Liver (tissue), 9 donors: ENCODE measurements around the gene COL20A1. TPM values are rescaled to one million over a fixed set of nuclear protein-coding genes. Genes with fewer than 3 reads are reported as not detected.

ENCODE experiments used
- DNase-seq: peaks from one replicate; pipeline ENCODE4 v3.0.0-alpha.2; 2017; ENCODE audit warnings: low spot score
- H3K27ac ChIP-seq, 2 donors: one replicate each; pipeline ENCODE4 v1.7.0; 2013; ENCODE audit warnings: inconsistent platforms in 2 of 2, low read length in 2 of 2, control low read depth in 1 of 2, low read depth in 1 of 2, mild to moderate bottlenecking in 1 of 2
- H3K27me3 ChIP-seq, 4 donors: one replicate each; pipeline versions ENCODE4 v1.6.1 to v1.7.0; 2013; ENCODE audit warnings: low read length in 3 of 4, inconsistent platforms in 1 of 4, mild to moderate bottlenecking in 1 of 4, moderate library complexity in 1 of 4; ENCODE audit not compliant: control insufficient read depth in 4 of 4, insufficient read depth in 4 of 4
- H3K36me3 ChIP-seq, 4 donors: one replicate each; pipeline versions ENCODE4 v1.6.1 to v1.7.0; 2013; ENCODE audit warnings: low read length in 3 of 4, mild to moderate bottlenecking in 3 of 4, low read depth in 1 of 4, moderate library complexity in 1 of 4; ENCODE audit not compliant: control insufficient read depth in 4 of 4, insufficient read depth in 3 of 4
- H3K4me1 ChIP-seq, 4 donors: one replicate each; pipeline versions ENCODE4 v1.6.1 to v1.7.0; 2013; ENCODE audit warnings: low read length in 3 of 4, mild to moderate bottlenecking in 3 of 4, moderate library complexity in 1 of 4; ENCODE audit not compliant: control insufficient read depth in 4 of 4, insufficient read depth in 4 of 4
- H3K4me3 ChIP-seq, 3 donors: one replicate each; pipeline versions ENCODE4 v1.6.1 to v1.7.0; 2013; ENCODE audit warnings: low read length in 3 of 3, control low read depth in 1 of 3, low read depth in 1 of 3, mild to moderate bottlenecking in 1 of 3
- H3K9ac ChIP-seq, 2 donors: one replicate each; pipeline ENCODE4 v1.7.0; 2013; ENCODE audit warnings: low read length in 2 of 2, mild to moderate bottlenecking in 2 of 2, moderate library complexity in 2 of 2, control low read depth in 1 of 2, low read depth in 1 of 2
- H3K9me3 ChIP-seq, 4 donors: one replicate each; pipeline versions ENCODE4 v1.6.1 to v1.7.0; 2013; ENCODE audit warnings: low read length in 3 of 4; ENCODE audit not compliant: control insufficient read depth in 4 of 4
- CTCF ChIP-seq: fragments of 150-350 bp; IDR thresholded peaks from 2 replicates; pipeline ENCODE4 v1.5.1; 2017; ENCODE audit warnings: improper control_type of control experiment, low read depth, low read length; ENCODE audit not compliant: missing input control
- EGR1 ChIP-seq, 2 donors: IDR thresholded peaks; 2 replicates each; pipeline ENCODE4 v1.6.1; 2016 to 2018; ENCODE audit warnings: antibody characterized with exemption in 2 of 2, low read depth in 2 of 2
- FOXA1 ChIP-seq: IDR thresholded peaks from 2 replicates; pipeline ENCODE4 v1.6.1; 2016; ENCODE audit warnings: antibody characterized with exemption
- FOXA2 ChIP-seq: IDR thresholded peaks from 2 replicates; pipeline ENCODE4 v1.6.1; 2016; ENCODE audit warnings: antibody characterized with exemption
- GABPA ChIP-seq, 2 donors: IDR thresholded peaks in 1 of 2; conservative IDR thresholded peaks in 1 of 2; 2 replicates each; pipeline ENCODE4 v1.6.1; 2016; ENCODE audit warnings: antibody characterized with exemption in 2 of 2, mild to moderate bottlenecking in 1 of 2, moderate library complexity in 1 of 2
- HNF4A ChIP-seq, 2 donors: conservative IDR thresholded peaks; 2 replicates each; pipeline ENCODE4 v1.6.1; 2016; ENCODE audit warnings: antibody characterized with exemption in 2 of 2, mild to moderate bottlenecking in 2 of 2
- HNF4G ChIP-seq: IDR thresholded peaks from 2 replicates; pipeline ENCODE4 v1.6.1; 2016; ENCODE audit warnings: antibody characterized with exemption
- JUND ChIP-seq, 2 donors: IDR thresholded peaks; 2 replicates each; pipeline ENCODE4 v1.6.1; 2016; ENCODE audit warnings: antibody characterized with exemption in 2 of 2
- NR2F2 ChIP-seq: IDR thresholded peaks from 2 replicates; pipeline ENCODE4 v1.6.1; 2016; ENCODE audit warnings: antibody characterized with exemption
- RAD21 ChIP-seq, 2 donors: IDR thresholded peaks; 2 replicates each; pipeline ENCODE4 v1.6.1; 2016; ENCODE audit warnings: antibody characterized with exemption in 2 of 2, mild to moderate bottlenecking in 2 of 2
- REST ChIP-seq: IDR thresholded peaks from 2 replicates; pipeline ENCODE4 v1.6.1; 2016; ENCODE audit warnings: antibody characterized with exemption, mild to moderate bottlenecking
- RXRA ChIP-seq, 2 donors: IDR thresholded peaks; 2 replicates each; pipeline ENCODE4 v1.6.1; 2017 to 2018; ENCODE audit warnings: antibody characterized with exemption in 2 of 2, mild to moderate bottlenecking in 1 of 2
- SP1 ChIP-seq: IDR thresholded peaks from 2 replicates; pipeline ENCODE4 v1.6.1; 2018; ENCODE audit warnings: antibody characterized with exemption, mild to moderate bottlenecking
- TAF1 ChIP-seq: conservative IDR thresholded peaks from 2 replicates; pipeline ENCODE4 v1.6.1; 2016; ENCODE audit warnings: antibody characterized with exemption, mild to moderate bottlenecking
- YY1 ChIP-seq: IDR thresholded peaks from 2 replicates; pipeline ENCODE4 v1.6.1; 2016; ENCODE audit warnings: antibody characterized with exemption, mild to moderate bottlenecking
- ZBTB33 ChIP-seq: IDR thresholded peaks from 2 replicates; pipeline ENCODE4 v1.6.1; 2016; ENCODE audit warnings: antibody characterized with exemption
- WGBS: extraction: QIAGEN DNeasy Blood & Tissue Kit; methylation state at CpG from one replicate; pipeline ENCODE4 v1.1.7; 2013; 5-methylcytosine and 5-hydroxymethylcytosine counted together
- polyA plus RNA-seq, 2 donors: library from polyadenylated mRNA; stranded (reverse) in 1 of 2; unstranded in 1 of 2; fragments of 200-250 nt in 1 of 2; fragments of >200 nt in 1 of 2; fragmentation: Nextera tagmentation in 1 of 2; extraction: Ambion mirVana in 1 of 2; gene quantifications; one replicate each; pipeline versions ENCODE4 v1.2.1 to v1.2.3, GENCODE V29; 2013 to 2015
- total RNA-seq, 2 donors: library from RNA; depleted of rRNA; stranded (reverse); fragments of >200 nt; gene quantifications; one replicate each; pipeline ENCODE4 v1.2.3, GENCODE V29; 2014
- TF ChIP-seq, protein P1 (sequence below): IDR thresholded peaks from 2 replicates; pipeline ENCODE4 v1.6.1; 2016; ENCODE audit warnings: antibody characterized with exemption
- TF ChIP-seq, protein P2 (sequence below): IDR thresholded peaks from 2 replicates; pipeline ENCODE4 v1.6.1; 2016; ENCODE audit warnings: antibody characterized with exemption
- donor health status: healthy.
- donor health status: healthy.
- donor health status: healthy.
- donor health status: healthy.
- donor health status: healthy.

COL20A1 gene
- total and polyA plus RNA-seq, 4 donors: not detected

DNA sequence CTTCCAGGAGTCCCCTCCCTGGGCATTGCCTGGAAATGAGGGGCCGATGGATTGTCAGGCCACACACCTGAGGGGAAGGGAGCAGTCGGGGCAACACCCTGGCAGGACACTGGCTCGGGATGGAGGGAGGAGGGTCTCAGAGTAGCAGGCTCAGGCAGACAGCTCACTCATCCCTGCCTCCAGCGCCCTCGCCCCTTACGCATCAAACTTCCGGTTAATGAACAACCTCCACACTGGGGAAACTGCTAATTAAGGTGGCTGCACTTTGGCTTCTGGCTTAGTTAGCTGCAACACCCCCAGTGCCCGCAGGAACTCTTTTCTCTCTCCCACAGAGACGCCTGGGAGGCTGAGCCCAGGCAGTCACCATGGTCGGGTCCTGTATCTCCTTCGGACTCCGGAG is 81.5 kb downstream of the COL20A1 start:
- peaks cover 0 to 3% (median under 1%) of the 10 kb centered on the region in 4 donors for H3K27me3 ChIP-seq
- no peaks in the 10 kb centered on the region for H3K9me3 ChIP-seq
- H3K27ac ChIP-seq: no peak overlapping the region
- H3K9ac ChIP-seq: no peak overlapping the region
- no peaks in the 10 kb centered on the region for H3K36me3 ChIP-seq
- TF ChIP-seq TAF1 (no peak), RAD21 (IDR thresholded peaks at IDR 0.05) (no peak), HNF4A (conservative IDR thresholded peaks at IDR 0.05) (no peak), REST (no peak), ZBTB33 (no peak), FOXA1 (no peak), YY1 (no peak), FOXA2 (no peak), HNF4G (no peak), JUND (IDR thresholded peaks at IDR 0.05) (no peak), EGR1 (IDR thresholded peaks at IDR 0.05; ENCODE audit: low read depth in 2 of 2) (no peak), GABPA (IDR thresholded peaks at IDR 0.05 in 1 of 2, conservative IDR thresholded peaks at IDR 0.05 in 1 of 2) (no peak), SP1 (no peak), CTCF (no peak), RXRA (IDR thresholded peaks at IDR 0.05) (no peak), NR2F2 (no peak)
- TF ChIP-seq, protein P1, sequence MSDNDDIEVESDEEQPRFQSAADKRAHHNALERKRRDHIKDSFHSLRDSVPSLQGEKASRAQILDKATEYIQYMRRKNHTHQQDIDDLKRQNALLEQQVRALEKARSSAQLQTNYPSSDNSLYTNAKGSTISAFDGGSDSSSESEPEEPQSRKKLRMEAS: no peak
- TF ChIP-seq, protein P2, sequence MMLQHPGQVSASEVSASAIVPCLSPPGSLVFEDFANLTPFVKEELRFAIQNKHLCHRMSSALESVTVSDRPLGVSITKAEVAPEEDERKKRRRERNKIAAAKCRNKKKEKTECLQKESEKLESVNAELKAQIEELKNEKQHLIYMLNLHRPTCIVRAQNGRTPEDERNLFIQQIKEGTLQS: no peak
- 50% methylated on average over 12 of the region's 12 CpGs for WGBS
- H3K4me1 ChIP-seq: no peaks in the 10 kb centered on the region
- DNase-seq: no peak
- H3K4me3 ChIP-seq: no peak overlapping the region
